Measurements from ENCODE around the gene IGF2.

The IGF2 gene

GRCh38 chr11:2138431-2139122 is 612 bp downstream of the IGF2 start:
- no peak for TF ChIP-seq ZFX (IDR thresholded peaks at IDR 0.05; ENCODE audit: borderline replicate concordance)
- TF ChIP-seq, protein P1, sequence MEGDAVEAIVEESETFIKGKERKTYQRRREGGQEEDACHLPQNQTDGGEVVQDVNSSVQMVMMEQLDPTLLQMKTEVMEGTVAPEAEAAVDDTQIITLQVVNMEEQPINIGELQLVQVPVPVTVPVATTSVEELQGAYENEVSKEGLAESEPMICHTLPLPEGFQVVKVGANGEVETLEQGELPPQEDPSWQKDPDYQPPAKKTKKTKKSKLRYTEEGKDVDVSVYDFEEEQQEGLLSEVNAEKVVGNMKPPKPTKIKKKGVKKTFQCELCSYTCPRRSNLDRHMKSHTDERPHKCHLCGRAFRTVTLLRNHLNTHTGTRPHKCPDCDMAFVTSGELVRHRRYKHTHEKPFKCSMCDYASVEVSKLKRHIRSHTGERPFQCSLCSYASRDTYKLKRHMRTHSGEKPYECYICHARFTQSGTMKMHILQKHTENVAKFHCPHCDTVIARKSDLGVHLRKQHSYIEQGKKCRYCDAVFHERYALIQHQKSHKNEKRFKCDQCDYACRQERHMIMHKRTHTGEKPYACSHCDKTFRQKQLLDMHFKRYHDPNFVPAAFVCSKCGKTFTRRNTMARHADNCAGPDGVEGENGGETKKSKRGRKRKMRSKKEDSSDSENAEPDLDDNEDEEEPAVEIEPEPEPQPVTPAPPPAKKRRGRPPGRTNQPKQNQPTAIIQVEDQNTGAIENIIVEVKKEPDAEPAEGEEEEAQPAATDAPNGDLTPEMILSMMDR (IDR thresholded peaks at IDR 0.05) = no peak
- no peak overlapping the region for H3K27ac ChIP-seq

GRCh38 chr11:2138068-2138430 is 1.1 kb downstream of the IGF2 start:
- TF ChIP-seq, protein P1 (IDR thresholded peaks at IDR 0.05) = no peak
- no peak for TF ChIP-seq ZFX (IDR thresholded peaks at IDR 0.05; ENCODE audit: borderline replicate concordance)
- no peak overlapping the region for H3K27ac ChIP-seq

DNA sequence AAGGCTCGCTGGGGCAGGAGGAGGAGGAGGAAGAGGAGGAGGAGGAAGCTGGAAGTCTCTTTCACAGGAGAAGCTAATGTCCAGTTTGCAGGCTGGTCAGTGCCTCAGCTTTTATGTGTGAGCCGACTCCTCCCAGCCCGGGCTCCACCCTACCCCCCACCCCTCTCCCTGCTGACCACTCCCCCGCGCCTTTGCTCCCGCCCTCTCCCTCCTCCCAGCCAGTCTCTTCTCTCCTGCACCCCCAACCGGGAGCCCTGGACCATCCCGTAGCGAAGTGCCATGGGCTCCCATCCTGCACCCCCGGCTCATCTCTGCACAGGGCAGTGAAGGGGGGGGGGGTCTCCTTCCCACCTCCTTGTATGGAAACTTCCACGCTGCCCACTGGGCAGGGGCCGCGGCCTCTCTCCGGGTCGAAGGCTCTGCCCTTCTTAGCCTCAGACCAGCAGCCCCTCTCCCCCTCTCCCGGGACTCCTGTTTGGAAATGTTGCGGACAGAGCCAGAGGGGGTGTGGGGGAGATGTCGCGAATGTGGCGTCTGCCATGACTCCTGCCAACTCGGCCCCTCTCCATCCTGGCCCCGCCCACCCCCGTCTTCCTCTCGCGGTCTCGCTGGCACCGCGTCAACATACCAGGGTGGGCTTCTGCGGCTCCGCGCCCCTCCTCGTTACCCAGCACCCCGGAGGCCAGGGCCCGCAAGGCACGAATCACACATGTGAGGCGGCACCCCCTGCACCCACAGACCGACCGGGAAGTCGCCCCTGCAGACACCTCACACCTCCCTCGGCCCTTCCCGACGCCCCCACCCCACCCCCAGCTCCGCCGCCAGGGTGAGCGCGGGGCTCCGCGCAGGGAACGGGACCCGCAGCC is 1.8 kb downstream of the IGF2 start:
- TF ChIP-seq, protein P1 (IDR thresholded peaks at IDR 0.05) = no peak
- no peak for TF ChIP-seq ZFX (IDR thresholded peaks at IDR 0.05; ENCODE audit: borderline replicate concordance)
- no peak overlapping the region for H3K27ac ChIP-seq

GRCh38 chr11:2136952-2137201 is 2.3 kb downstream of the IGF2 start:
- H3K27ac ChIP-seq = no peak overlapping the region
- no peak for TF ChIP-seq ZFX (IDR thresholded peaks at IDR 0.05; ENCODE audit: borderline replicate concordance)
- TF ChIP-seq, protein P1 (IDR thresholded peaks at IDR 0.05) = no peak

GRCh38 chr11:2136209-2136951 is 2.8 kb downstream of the IGF2 start:
- no peak overlapping the region for H3K27ac ChIP-seq
- no peak for TF ChIP-seq ZFX (IDR thresholded peaks at IDR 0.05; ENCODE audit: borderline replicate concordance)
- TF ChIP-seq, protein P1 (IDR thresholded peaks at IDR 0.05) = no peak

- H3K27ac ChIP-seq = no peak overlapping the region
- TF ChIP-seq ZFX (IDR thresholded peaks at IDR 0.05; ENCODE audit: borderline replicate concordance) = no peak
- TF ChIP-seq, protein P1 (IDR thresholded peaks at IDR 0.05) = no peak
Measured at GRCh38 chr11:2135648-2136201, 3.5 kb downstream of the IGF2 start.

Measured in 22Rv1 (cell line).